Stimulated activated CD4-positive, alpha-beta T cell treated with anti-CD3 and anti-CD28 coated beads, Interleukin-2, amount 100 ng/mL, for 4 hours (primary cell): ENCODE measurements around the gene FTSJ1.
"Not testable (repeated sequence)": the region's sequence is repeated elsewhere in the genome, so short reads cannot be mapped to it uniquely, and the experiment has no call there.

Experiments
- DNase-seq: peaks from one replicate; pipeline ENCODE4 v3.0.0-alpha.2; 2020; ENCODE audit warnings: low read depth

The FTSJ1 gene

DNA sequence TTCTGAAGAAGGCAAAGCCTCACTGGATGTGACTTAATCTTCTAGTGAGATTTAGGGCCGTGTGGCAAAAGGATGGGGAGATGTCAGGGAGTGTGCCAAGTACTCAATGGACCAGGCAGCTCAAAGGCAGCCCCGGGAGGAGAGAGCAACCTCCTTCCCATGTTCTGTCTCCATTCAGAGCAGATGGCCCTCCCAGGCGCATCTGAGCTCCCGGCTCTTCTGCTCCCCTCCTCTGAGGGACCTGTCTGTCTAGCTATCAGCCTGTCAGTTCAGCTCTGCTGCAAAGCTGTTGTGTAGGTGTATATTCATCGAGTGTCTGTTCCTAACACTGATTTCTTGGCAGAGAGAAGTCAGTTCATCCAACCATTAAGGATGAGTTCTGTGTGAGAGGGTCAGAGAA, 21.9 kb downstream of the FTSJ1 start:
- no peak for DNase-seq

DNA sequence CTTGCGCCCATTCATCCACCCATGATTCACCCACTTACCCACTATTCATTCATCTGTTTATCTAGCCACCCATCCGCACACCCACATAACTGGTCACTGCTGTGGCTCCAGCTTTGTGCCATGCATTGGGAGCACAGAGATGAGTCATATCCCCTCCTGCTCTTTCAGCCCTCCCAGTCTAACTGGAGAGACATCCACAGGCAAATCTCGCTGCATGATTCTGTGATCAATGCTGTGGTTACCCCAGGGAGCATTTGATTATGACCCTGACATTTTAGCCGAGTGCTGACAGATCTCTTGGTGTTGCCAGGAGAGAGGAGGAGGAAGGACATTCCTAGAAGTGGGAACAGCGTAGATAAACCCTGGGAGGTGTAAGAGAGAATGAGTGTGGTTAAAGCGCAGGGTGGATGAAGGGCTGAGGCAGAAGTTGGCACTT, 22.4 kb downstream of the FTSJ1 start:
- DNase-seq, result no peak

DNA sequence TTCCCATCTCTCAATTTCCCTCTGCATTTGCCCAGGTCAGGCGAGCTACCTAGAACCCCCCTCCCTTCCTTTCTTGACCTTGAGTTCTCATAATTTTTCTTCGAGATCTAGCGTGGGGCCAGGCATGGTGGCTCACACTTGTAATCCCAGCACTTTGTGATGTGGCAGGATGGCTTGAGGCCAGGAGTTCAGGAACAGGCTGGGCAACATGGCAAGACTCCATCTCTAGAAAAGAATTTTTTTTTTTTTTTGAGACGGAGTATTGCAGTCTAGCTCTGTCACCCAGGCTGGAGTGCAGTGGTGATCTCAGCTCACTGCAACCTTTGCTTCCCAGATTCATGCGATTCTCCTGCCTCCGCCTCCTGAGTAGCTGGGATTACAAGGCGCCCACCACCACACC, 28.3 kb downstream of the FTSJ1 start:
- no peak for DNase-seq

DNA sequence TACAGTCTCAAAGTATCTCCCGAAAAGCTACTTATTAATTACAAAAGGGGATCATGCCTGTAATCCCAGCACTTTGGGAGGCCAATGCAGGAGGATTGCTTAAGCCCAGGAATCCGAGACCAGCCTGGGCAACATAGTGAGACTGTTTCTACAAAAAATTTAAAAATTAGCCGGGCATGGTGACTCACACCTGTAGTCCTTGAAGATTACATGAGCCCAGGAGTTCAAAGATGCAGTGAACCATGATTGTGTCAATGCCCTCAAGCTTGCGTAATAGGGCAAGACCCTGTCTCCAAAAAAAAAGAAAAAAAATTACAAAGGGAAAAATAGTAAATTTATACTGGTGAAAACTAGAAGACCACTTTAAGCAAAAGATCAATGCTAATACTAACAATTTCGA, 29.5 kb downstream of the FTSJ1 start:
- no peak for DNase-seq

DNA sequence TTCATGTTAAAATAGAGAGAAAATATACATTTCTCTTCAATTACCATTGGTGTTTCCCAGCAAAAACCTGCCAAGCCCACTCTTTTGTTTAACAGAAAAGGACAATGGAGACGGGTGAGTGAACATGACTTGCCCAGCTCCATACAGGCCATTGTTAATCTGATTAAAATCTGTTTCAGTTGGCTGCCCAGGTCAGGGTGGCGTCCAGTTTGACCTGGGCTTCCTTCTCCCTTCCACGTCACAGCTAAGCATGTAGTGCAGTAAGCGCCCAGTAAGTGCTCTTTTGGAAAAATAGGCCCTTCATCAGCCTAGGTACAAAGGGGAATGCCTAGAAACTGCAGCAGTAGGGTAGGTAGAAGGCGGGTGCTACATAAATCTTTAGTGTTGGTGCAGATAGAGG, 31.2 kb downstream of the FTSJ1 start:
- no peak for DNase-seq

DNA sequence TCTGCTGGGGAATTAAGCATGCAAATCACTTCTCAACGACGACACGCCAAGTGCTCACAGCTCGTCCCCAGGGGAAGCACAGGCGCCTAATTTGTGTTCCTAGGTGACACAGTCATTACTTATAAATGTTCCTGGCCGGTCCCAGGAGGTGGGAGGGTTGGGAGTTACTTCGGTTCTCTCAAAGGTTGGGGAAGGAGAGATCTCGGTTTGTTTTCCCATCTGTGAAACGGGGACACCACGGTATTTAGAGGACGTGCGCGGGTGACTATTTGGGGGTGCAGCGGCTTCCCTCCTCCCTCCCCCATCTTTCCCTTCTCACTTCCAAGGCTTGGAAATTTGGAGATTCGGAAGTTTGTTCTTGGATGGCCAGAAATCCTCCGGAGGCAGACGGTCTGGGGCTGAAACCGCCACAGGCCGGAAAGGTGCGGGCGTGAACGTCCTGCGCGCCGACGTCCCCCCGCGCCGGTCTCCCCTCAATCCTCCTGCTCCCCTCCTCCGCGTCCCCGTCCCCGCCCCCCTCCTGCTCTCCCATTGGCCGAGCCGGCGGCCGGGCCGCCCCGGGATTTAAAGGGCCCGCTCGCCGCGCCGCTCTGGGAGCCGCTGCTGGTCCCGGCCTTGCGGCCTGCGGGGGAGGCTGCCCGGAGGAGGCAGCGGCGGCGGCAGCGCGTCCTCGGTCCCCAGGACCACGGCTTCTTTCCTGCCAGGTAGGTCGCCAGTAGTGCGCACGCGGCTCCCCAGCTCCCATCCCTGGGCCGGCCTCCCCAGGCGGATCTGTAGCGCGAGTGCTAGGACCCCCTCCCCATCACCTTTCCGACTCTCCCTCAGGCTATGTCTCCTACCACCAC, 32.6 kb downstream of the FTSJ1 start, which contains the start of gene PORCN:
PORCN (plus strand) TSS at position 593 of the 845 bp plus-strand sequence. CDS start 829 bp downstream, outside the sequence.
- peak; percentile 65 for DNase-seq

DNA sequence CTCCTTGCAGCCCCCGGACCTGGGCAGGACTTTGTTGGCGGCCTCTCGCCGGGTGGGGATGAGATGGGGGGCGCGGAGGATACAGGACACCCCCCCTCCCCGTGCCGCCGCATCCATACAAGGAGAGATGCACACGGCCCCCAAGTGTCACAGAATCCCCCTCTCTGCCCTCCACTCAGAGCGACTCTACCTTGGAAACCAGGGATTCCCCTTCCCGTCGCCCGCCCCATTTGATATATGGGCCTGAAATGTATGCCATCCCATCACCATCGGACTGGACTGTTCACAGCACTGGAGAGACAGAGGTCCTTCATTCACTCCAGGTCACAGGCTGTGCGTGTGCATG, 33.2 kb downstream of the FTSJ1 start:
- no peak for DNase-seq

DNA sequence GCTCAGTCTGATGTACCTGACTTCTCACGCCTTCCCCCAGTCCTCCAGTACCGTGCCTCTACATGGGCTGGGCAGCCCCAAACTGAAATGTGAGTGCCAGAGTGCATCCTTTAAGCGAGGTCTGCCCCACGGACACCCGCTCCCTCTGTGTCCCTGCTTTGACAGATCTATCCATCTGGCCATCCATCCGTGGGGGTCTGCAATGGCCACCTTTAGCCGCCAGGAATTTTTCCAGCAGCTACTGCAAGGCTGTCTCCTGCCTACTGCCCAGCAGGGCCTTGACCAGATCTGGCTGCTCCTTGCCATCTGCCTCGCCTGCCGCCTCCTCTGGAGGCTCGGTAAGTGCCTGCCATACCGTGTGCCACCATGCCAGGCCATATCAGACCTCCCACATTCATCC, 33.6 kb downstream of the FTSJ1 start:
- no peak for DNase-seq

DNA sequence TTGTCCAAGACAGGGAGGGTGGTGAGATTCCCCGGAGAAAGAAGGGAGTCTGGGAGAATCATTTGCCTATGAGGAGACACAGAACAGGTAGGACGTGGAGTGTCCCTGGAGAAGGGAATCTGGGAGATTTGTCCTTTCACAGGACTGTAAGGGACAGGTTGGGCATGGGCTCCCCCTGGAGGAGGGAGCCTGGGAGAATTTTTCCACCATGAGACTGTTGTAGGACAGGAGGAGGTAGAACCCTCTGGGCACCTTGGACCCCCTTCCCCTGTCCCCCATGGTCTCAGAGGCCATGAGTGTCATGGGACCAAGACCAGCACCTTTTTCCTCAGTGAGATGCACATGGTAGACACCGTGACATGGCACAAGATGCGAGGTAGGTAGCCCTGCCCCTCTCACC, 35.6 kb downstream of the FTSJ1 start:
- DNase-seq, result no peak

DNA sequence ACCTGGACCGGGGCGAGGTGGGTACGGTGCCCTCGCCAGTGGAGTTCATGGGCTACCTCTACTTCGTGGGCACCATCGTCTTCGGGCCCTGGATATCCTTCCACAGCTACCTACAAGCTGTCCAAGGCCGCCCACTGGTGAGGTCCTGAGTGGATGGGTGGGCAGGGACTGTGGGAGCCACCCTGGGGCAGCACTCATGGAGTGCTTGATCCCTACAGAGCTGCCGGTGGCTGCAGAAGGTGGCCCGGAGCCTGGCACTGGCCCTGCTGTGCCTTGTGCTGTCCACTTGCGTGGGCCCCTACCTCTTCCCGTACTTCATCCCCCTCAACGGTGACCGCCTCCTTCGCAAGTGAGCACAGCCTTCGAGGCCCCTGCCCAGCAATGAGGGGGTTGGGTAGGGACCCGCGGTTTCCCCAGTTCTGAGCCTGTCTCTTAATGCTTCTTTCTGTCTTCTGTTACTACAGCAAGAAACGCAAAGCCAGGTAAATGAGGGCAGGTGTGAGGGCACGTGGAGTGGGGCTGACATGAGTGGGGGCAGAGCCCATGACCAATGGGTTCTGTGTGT, 36.5 kb downstream of the FTSJ1 start:
- no peak for DNase-seq

DNA sequence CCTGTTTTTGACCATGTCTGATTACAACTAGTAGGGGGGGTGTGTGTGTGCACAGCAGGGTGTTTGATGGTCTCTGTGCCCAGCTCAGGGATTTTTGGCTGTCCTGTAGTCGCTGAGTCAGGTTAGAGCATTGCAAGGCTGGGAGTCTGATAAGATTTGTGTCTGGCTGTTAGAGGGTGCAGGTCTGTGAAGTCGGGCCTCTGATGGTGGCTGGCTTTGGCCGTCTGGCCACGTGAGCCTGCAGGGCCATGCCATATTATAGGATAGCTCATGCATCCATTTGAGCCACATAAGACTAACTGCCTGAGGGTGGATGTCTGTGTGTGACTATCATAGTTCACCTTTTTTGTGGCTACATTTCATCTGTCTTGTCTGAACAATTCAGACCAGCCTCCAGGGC, 37.7 kb downstream of the FTSJ1 start:
- no peak for DNase-seq

DNA sequence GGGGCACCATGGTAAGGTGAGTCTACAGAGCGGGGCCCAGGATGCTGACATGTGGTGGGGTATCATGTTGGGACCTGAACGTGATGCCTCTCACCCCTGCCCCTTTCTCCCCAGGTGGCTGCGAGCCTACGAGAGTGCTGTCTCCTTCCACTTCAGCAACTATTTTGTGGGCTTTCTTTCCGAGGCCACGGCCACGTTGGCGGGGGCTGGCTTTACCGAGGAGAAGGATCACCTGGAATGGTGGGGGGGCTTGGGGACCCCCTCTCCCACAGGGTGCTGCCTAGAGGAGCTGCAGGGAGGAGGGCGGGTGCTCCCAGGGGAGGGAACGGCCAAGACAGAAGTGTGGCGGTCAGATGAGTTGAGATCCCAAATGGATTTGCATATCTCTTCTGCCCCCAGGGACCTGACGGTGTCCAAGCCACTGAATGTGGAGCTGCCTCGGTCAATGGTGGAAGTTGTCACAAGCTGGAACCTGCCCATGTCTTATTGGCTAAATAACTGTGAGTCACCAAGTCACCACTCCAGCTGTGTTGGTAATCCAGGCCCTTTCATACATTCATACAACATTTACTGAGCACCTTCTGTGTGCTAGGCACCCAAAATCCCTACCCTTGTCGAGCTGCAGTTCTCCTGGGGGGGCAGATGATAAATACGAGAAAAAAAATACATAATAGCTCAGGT, 38.3 kb downstream of the FTSJ1 start:
- DNase-seq, result no peak

DNA sequence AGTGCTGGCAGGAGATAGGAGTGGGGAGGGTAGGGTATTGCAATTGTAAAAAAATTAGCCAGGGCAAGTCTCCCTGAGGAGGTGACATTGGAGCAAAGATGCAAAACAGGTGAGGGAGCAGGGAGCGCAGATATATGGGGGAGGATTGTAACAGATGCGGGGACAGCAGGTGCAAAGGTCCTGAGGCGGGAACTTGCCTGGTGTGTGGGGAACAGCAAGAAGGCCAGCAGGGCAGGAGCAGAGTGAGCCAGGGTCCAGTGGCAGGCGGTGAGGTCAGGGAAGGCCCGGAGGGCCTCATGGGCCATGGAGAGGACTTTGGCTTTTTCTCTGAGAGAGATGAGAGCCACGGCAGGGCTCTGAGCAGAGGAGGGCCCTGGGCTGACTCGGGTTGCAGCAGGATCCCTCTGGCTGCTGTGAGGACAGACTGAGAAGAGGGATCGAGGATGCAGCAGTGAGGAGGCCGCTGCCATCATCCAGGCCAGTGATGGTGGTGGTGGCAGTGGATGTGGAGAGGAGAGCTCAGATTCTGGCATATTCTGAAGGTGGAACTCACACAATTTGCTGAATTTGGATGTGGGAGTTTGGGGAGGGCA, 39.0 kb downstream of the FTSJ1 start:
- no peak for DNase-seq

DNA sequence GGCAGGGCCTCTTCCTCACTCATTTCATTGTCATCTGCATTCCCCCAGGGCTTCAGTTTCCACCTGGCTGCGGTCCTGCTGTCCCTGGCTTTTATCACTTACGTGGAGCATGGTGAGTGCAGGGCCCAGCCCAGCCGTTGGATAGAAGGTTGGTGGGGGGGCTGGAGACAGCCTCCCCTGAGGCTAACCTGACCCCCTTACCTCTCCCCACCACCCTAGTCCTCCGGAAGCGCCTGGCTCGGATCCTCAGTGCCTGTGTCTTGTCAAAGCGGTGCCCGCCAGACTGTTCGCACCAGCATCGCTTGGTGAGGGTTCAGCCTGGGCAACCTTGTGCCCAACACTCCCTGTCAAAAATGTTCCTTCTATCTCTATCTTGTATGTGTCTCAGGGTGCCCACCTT, 39.8 kb downstream of the FTSJ1 start:
- DNase-seq, result no peak

DNA sequence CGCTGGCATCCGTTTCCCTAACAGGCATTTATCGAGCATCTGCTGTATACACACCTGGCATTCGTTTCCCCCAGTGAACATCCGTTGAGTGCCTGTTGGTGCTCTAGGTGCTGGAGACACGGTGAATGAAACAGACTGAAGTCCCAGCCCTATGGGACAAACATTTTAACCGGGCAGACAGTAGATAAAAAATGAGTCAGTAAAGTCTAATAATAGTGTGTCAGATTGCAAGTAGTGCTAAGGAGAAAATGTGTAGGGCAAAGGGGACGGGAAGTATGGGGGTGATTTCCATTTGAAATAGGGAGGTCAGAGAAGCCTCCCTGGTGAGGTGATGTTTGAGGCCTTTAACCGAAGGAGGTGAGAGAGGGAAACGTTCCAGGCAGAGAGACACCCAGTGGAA, 40.3 kb downstream of the FTSJ1 start:
- DNase-seq, result no peak

DNA sequence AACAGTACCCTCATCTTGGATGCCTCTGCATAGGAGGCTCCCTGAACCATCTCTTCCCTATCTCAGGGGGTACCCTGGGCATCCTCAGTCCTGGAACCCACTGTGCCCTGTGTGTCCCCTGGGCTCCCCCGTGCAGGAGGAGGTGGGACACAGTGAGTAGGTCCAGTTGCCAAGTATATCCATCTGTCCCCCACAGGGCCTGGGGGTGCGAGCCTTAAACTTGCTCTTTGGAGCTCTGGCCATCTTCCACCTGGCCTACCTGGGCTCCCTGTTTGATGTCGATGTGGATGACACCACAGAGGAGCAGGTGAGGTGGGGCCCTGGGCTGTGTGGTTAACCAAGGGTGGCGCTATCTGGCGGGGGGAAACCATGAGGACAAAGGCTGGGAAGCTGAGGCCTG, 41.0 kb downstream of the FTSJ1 start:
- DNase-seq, result no peak

DNA sequence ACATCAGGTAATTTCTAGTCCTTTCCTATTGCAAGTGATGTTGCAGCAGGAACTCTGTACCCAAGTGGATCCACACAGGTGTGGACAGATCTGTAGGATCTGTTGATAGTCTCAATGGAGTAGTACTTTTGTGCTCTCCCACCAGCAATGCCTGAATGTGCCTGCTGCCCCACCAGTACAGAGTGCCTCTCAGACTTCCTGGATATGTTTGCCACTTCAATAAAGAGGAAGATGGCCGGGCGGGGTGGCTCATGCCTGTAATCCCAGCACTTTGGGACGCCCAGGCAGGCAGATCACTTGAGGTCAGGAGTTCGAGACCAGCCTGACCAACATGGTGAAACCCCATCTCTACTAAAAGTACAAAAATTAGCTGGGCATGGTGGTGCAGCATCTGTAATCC, 43.5 kb downstream of the FTSJ1 start:
- not testable (repeated sequence) for DNase-seq

DNA sequence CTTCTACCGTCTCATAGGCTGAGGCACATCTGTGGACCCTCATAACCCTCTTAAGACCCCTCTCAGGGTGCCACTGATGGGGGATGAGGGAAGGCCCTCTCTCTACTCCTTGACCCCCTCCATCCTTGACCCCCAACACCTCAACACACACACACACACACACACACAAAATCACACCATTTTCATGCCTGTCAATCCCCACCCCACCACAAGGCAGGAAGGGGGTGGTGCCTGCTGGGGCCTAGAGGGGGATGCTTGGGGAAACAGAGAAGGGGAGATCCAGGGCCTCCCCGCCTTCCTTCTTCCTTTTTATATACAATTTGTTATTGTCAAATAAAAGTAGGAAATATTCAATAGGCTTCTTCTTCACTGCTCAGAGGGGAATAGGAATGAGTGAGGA, 44.5 kb downstream of the FTSJ1 start:
- DNase-seq, result no peak

DNA sequence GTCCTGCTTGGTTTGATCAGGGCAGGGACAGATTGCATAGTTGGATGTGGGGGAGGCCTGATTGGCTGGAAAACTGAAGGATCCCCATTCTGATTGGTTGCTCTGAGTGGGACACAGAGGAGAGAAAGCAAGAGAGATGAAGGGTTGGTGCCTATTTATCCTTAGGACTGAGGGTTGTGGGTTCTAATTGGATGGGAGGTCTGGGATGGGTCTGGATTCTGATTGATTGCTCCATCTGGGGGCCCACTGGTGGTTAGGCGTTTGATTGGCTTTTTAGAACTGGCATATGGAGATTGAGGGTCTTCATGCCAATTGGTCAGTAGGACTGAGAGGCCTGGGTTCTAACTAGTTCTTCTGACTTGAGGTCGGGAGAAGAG, 45.0 kb downstream of the FTSJ1 start:
- no peak for DNase-seq

DNA sequence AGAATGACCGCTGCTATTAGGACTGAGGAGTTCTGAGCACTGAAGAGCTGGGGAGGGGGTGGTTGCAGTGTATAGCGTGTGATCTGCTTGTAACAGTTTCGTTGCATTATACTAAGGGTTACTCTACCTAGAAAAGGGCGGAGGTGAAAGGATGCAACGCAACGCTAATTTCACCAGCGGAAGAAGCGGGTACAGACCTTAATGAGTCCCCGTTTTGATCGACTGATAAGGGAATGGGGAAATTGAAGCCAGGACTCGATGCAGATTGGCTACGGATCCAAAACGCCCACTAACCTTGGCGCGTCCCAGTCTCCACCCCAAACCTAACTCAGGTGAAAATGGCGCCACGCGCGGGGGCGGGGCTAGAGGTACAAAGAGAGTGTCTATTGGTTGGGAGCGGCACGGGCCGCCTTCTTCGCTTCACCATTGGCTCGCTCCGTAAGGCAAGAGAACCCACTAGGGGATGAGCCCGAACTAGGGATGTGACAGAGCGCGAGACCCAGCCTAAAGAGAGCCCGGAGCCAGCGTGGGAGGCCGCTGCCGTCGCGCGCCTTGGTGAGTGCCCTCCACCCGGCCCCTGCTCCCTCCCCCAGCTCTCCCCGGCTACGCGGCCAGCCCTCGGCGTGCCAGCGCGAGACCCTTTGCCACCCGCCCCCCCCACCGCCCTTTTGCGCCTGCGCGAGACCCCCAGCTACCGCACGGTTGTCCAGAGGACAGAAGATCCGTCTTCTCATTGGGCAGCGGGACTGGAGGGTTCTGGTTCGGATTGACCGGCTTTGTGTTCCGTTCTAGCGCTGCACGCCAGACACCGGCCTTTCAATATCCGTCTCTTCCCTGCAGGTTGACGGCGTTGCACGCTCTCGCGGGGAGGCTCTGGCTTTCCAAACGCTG, 45.6 kb downstream of the FTSJ1 start, which contains the start of gene EBP:
EBP (plus strand) TSS at position 456 of the 891 bp plus-strand sequence. CDS start 1,964 bp downstream, outside the sequence.
- DNase-seq, result peak; percentile 88

DNA sequence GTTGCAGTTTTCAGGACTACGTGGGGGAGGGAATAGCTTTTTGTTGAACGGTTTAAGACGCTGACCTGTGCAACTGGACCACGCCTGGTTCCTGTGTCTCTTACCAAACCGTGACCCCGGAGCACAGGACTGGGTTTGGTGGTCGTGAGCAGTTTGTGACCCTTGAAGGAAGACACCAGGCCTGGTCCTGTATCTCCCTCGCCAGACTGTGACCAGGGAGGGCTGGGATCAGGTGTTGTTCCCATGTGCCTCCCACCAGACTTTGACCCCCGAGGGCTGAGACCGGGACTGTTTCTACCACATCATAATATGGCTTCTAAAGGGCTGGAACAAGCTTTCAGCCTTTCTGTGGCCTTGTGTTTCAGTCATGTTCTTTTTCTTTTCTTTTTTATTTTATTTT, 46.3 kb downstream of the FTSJ1 start:
- DNase-seq, result no peak

DNA sequence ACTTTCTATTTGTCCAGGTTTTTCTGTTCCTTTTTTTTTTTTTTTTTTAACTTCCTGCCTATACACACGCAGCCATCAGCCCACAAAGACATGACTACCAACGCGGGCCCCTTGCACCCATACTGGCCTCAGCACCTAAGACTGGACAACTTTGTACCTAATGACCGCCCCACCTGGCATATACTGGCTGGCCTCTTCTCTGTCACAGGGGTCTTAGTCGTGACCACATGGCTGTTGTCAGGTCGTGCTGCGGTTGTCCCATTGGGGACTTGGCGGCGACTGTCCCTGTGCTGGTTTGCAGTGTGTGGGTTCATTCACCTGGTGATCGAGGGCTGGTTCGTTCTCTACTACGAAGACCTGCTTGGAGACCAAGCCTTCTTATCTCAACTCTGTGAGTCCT, 47.7 kb downstream of the FTSJ1 start:
- DNase-seq, result no peak
